Measurements from ENCODE around the gene TTLL11. TPM values are rescaled to one million over a fixed set of nuclear protein-coding genes. Genes with fewer than 3 reads are reported as not detected.

Gene TTLL11
- polyA plus RNA-seq, 4 donors, result 3.2 to 4.8 (median 3.9) TPM

DNA sequence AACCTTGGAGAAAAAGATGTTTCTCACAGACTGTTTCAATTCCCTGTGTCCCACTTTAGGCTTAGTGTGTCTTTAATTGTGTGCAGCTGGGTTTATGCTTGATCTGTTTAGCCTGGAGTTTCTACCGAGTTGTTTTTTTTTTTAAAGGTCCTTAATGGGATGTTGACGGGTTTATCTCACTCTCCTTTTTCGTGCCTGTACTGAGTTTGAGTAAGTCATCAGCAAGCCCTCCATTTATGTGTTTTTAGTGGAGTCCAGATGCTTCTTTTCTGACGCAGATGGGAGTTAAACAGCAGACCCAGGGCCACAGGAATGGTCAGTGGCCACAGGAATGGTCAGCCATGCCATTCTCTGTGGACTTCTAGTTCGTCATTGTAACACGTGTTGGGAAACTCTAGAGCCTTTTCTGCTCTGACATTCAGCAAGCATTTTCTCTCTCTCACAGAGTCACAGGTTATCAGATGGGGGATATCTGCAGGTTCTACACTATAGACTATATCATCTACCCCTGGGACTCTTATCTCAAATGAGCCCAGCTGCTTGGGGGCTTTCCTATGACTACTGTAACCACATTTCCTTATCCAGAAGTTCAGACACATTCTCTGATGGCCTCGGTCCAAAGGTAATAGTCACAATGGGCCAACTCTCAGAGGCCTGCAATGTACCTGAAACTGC, 190.5 kb downstream of the TTLL11 start:
- Histone ChIP-seq H3K4me3 (ENCODE audit: low read depth in 1 of 3, low read length in 3 of 3) (no peak overlapping the region), H3K9me3 (ENCODE audit: control insufficient read depth in 2 of 2, insufficient read depth in 1 of 2, low read depth in 1 of 2, low read length in 1 of 2) (peaks cover 0 to 9% of the 10 kb centered on the region in 2 donors), H3K27ac (ENCODE audit: low read depth in 1 of 3, low read length in 2 of 3) (peak overlapping the region in 1 of 3 donors; percentile 39), H3K4me1 (ENCODE audit: control insufficient read depth in 3 of 3, insufficient read depth in 2 of 3, low read depth in 1 of 3, low read length in 2 of 3) (peaks cover 0 to 5% (median 1%) of the 10 kb centered on the region in 3 donors), H3K36me3 (ENCODE audit: control insufficient read depth in 3 of 3, insufficient read depth in 2 of 3, low read depth in 1 of 3, low read length in 3 of 3) (no peaks in the 10 kb centered on the region), H3K27me3 (ENCODE audit: control insufficient read depth in 3 of 3, insufficient read depth in 3 of 3, low read length in 3 of 3) (no peaks in the 10 kb centered on the region)
- DNase-seq, result peak; percentile 44 to 66
- FAIRE-seq, result no peak
- WGBS, 3 donors, result 50 to 64% (median 56%) methylated on average over 7 of the region's 7 CpGs

DNA sequence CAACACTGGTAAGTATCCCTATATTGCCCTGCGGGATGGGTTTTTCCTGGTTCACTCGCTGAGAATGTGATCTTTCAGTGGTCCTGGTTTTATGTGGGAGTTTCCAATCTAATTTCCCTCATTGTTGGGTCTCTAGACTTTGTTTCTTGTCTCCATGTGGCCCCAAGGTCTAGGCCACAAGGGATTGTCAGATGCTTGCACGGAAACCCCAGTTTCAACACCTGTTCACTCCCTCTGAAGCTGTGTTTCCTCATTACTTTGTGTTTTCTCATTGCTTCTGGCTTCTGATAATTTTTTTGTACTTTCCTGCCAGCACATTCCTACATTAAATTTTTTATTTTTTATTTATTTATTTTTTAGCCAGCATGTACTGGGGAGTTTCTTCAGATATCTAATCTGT, 191.5 kb downstream of the TTLL11 start:
- H3K27ac ChIP-seq (ENCODE audit: low read depth in 1 of 3, low read length in 2 of 3), result no peak overlapping the region
- peaks cover 0 to 5% (median 1%) of the 10 kb centered on the region in 3 donors for H3K4me1 ChIP-seq (ENCODE audit: control insufficient read depth in 3 of 3, insufficient read depth in 2 of 3, low read depth in 1 of 3, low read length in 2 of 3)
- no peaks in the 10 kb centered on the region for H3K27me3 ChIP-seq (ENCODE audit: control insufficient read depth in 3 of 3, insufficient read depth in 3 of 3, low read length in 3 of 3)
- 79 to 93% (median 85%) methylated on average over 3 of the region's 3 CpGs for WGBS, 3 donors
- H3K4me3 ChIP-seq (ENCODE audit: low read depth in 1 of 3, low read length in 3 of 3), result no peak overlapping the region
- FAIRE-seq, result no peak
- H3K36me3 ChIP-seq (ENCODE audit: control insufficient read depth in 3 of 3, insufficient read depth in 2 of 3, low read depth in 1 of 3, low read length in 3 of 3), result no peaks in the 10 kb centered on the region
- DNase-seq, result no peak
- H3K9me3 ChIP-seq (ENCODE audit: control insufficient read depth in 2 of 2, insufficient read depth in 1 of 2, low read depth in 1 of 2, low read length in 1 of 2), result peaks cover 0 to 9% of the 10 kb centered on the region in 2 donors

DNA sequence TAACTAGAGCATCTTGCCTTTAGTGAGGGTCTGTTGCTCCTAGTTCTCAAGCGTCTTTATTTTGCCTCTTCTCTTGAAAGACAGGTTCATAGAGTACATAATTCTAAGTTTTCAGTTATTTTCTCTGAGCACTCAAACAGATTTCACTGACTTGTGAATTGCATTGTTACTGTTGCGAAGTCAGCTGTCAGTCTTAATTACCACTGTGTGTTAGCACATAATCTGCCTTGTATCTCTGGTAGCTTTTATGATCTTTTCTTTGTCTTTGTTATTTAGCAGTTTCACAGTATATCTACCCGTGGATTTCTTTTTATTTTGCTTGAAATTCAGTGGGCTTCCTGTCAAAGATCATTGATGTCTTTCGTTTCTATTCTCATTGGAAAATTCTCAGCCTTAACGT, 192.9 kb downstream of the TTLL11 start:
- H3K27ac ChIP-seq (ENCODE audit: low read depth in 1 of 3, low read length in 2 of 3), result no peak overlapping the region
- peaks cover 0 to 9% of the 10 kb centered on the region in 2 donors for H3K9me3 ChIP-seq (ENCODE audit: control insufficient read depth in 2 of 2, insufficient read depth in 1 of 2, low read depth in 1 of 2, low read length in 1 of 2)
- H3K27me3 ChIP-seq (ENCODE audit: control insufficient read depth in 3 of 3, insufficient read depth in 3 of 3, low read length in 3 of 3), result no peaks in the 10 kb centered on the region
- no peaks in the 10 kb centered on the region for H3K36me3 ChIP-seq (ENCODE audit: control insufficient read depth in 3 of 3, insufficient read depth in 2 of 3, low read depth in 1 of 3, low read length in 3 of 3)
- DNase-seq (no peak), FAIRE-seq (no peak)
- H3K4me1 ChIP-seq (ENCODE audit: control insufficient read depth in 3 of 3, insufficient read depth in 2 of 3, low read depth in 1 of 3, low read length in 2 of 3), result peaks cover 0 to 5% (median 1%) of the 10 kb centered on the region in 3 donors
- no peak overlapping the region for H3K4me3 ChIP-seq (ENCODE audit: low read depth in 1 of 3, low read length in 3 of 3)
- 83 to 85% (median 85%) methylated on average over 5 of the region's 5 CpGs for WGBS, 3 donors

DNA sequence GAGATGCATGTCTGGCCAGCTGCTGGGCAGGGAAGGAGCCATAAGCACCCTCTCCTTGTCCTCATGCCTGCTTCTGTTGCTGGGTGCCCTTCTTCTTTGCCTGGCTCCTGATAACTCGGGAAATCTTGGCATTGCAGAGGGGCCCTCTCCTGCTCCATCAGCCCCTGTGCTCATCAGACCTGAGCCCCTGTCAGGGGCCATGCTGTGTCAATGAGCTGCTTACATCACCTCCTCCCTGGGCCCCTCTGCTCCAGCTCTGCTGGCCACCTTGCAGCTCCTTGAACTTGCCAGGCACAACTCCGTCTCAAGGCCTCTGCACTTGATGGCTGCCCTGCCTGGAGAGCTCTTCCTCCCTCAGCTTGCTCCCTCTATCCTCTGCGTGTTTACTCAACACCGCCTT, 194.3 kb downstream of the TTLL11 start:
- no peaks in the 10 kb centered on the region for H3K36me3 ChIP-seq (ENCODE audit: control insufficient read depth in 3 of 3, insufficient read depth in 2 of 3, low read depth in 1 of 3, low read length in 3 of 3)
- peaks cover 0 to 5% (median 1%) of the 10 kb centered on the region in 3 donors for H3K4me1 ChIP-seq (ENCODE audit: control insufficient read depth in 3 of 3, insufficient read depth in 2 of 3, low read depth in 1 of 3, low read length in 2 of 3)
- H3K9me3 ChIP-seq (ENCODE audit: control insufficient read depth in 2 of 2, insufficient read depth in 1 of 2, low read depth in 1 of 2, low read length in 1 of 2), result peaks cover 0 to 9% of the 10 kb centered on the region in 2 donors
- FAIRE-seq, result no peak
- 83 to 96% (median 92%) methylated on average over 4 of the region's 4 CpGs for WGBS, 3 donors
- DNase-seq, result no peak
- H3K27ac ChIP-seq (ENCODE audit: low read depth in 1 of 3, low read length in 2 of 3), result no peak overlapping the region
- H3K27me3 ChIP-seq (ENCODE audit: control insufficient read depth in 3 of 3, insufficient read depth in 3 of 3, low read length in 3 of 3), result no peaks in the 10 kb centered on the region
- H3K4me3 ChIP-seq (ENCODE audit: low read depth in 1 of 3, low read length in 3 of 3), result no peak overlapping the region

DNA sequence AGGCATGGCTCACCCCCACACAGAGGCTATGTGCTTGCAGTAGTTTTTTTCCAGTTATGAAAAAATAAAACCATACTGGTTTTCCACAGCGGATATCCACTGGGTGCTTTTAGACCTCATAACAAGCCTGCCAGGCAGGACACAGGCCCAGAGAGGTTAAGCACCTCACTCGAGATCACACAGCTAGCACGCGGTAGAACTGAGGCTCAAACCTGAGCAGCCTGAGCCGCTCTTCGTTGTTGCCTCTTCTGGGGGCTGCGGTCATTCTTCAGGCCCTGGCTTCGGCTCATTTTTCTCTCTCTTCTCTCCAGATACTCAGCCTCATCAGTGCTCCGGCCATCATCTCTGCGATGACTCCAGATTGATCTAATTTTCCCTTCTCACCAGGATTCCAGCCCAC, 196.0 kb downstream of the TTLL11 start:
- Histone ChIP-seq H3K4me1 (ENCODE audit: control insufficient read depth in 3 of 3, insufficient read depth in 2 of 3, low read depth in 1 of 3, low read length in 2 of 3) (no peaks in the 10 kb centered on the region), H3K9me3 (ENCODE audit: control insufficient read depth in 2 of 2, insufficient read depth in 1 of 2, low read depth in 1 of 2, low read length in 1 of 2) (peaks cover 0 to 9% of the 10 kb centered on the region in 2 donors), H3K36me3 (ENCODE audit: control insufficient read depth in 3 of 3, insufficient read depth in 2 of 3, low read depth in 1 of 3, low read length in 3 of 3) (no peaks in the 10 kb centered on the region), H3K27me3 (ENCODE audit: control insufficient read depth in 3 of 3, insufficient read depth in 3 of 3, low read length in 3 of 3) (no peaks in the 10 kb centered on the region), H3K4me3 (ENCODE audit: low read depth in 1 of 3, low read length in 3 of 3) (no peak overlapping the region), H3K27ac (ENCODE audit: low read depth in 1 of 3, low read length in 2 of 3) (no peak overlapping the region)
- no peak for FAIRE-seq
- 93% methylated on average over 10 of the region's 10 CpGs for WGBS, 3 donors
- no peak for DNase-seq

DNA sequence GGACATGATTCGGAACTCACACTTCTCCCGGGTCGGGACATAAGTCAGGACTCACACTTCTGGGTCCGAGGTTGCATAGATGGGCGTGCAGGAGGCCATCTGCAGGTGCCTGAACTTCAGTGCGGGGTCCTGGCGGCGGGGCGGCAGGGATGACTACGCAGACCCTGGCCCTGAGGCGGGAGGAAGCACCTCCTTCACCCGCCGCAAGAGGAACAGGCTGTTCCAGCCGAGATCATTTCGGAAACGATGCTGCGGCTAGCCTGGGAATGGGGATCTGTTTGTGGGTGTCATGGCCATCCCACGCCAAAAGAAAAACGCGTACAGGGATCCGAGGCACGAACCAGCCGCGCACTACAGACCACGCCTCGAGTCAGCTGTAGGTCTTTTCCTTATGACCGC, 196.6 kb downstream of the TTLL11 start:
- FAIRE-seq (no peak), DNase-seq (no peak)
- 83 to 87% (median 86%) methylated on average over 27 of the region's 27 CpGs for WGBS, 3 donors
- H3K4me1 ChIP-seq (ENCODE audit: control insufficient read depth in 3 of 3, insufficient read depth in 2 of 3, low read depth in 1 of 3, low read length in 2 of 3), result no peaks in the 10 kb centered on the region
- no peaks in the 10 kb centered on the region for H3K27me3 ChIP-seq (ENCODE audit: control insufficient read depth in 3 of 3, insufficient read depth in 3 of 3, low read length in 3 of 3)
- H3K27ac ChIP-seq (ENCODE audit: low read depth in 1 of 3, low read length in 2 of 3), result no peak overlapping the region
- H3K9me3 ChIP-seq (ENCODE audit: control insufficient read depth in 2 of 2, insufficient read depth in 1 of 2, low read depth in 1 of 2, low read length in 1 of 2), result peaks cover 0 to 9% of the 10 kb centered on the region in 2 donors
- no peaks in the 10 kb centered on the region for H3K36me3 ChIP-seq (ENCODE audit: control insufficient read depth in 3 of 3, insufficient read depth in 2 of 3, low read depth in 1 of 3, low read length in 3 of 3)
- no peak overlapping the region for H3K4me3 ChIP-seq (ENCODE audit: low read depth in 1 of 3, low read length in 3 of 3)

DNA sequence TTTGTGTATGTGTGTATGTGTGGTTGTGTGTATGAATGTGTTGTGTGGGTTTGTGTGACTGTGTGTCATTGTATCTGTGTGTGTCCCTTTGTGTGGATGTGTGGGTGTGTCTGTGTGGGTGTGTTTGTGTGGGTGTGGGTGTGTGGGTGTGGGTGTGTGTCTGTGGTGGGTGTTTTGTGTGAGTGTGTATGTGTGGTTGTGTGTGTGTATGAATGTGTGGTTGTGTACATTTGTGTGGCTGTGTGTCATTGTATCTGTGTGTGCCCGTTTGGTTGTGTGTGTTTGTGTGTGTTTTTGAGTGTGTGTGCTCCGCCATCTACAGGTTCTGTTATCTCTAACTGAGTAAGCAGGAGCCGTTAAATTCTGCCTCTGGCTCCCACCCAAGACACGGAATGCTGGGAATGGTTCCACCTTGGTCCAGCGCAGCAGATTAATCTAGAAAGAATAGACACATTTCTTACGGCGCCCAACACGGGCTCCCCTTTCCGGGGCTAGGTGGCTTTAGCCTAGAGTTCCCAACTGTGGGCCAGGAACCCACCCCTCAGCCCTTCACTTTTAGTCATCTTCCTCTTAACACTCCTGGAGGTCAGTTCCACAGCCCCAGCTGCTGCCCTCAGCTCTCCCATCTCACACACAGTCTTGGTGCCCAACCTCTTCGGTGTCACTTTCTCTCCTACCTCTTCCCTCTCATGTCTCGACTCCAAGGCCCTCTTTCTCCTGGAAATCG, 197.1 kb downstream of the TTLL11 start:
- Histone ChIP-seq H3K27ac (ENCODE audit: low read depth in 1 of 3, low read length in 2 of 3) (no peak overlapping the region), H3K4me3 (ENCODE audit: low read depth in 1 of 3, low read length in 3 of 3) (no peak overlapping the region), H3K27me3 (ENCODE audit: control insufficient read depth in 3 of 3, insufficient read depth in 3 of 3, low read length in 3 of 3) (no peaks in the 10 kb centered on the region), H3K36me3 (ENCODE audit: control insufficient read depth in 3 of 3, insufficient read depth in 2 of 3, low read depth in 1 of 3, low read length in 3 of 3) (no peaks in the 10 kb centered on the region), H3K4me1 (ENCODE audit: control insufficient read depth in 3 of 3, insufficient read depth in 2 of 3, low read depth in 1 of 3, low read length in 2 of 3) (no peaks in the 10 kb centered on the region), H3K9me3 (ENCODE audit: control insufficient read depth in 2 of 2, insufficient read depth in 1 of 2, low read depth in 1 of 2, low read length in 1 of 2) (peaks cover 0 to 9% of the 10 kb centered on the region in 2 donors)
- DNase-seq (peak in 1 of 2 donors; percentile 27), FAIRE-seq (no peak)
- 25 to 55% (median 44%) methylated on average over 12 of the region's 12 CpGs for WGBS, 3 donors

DNA sequence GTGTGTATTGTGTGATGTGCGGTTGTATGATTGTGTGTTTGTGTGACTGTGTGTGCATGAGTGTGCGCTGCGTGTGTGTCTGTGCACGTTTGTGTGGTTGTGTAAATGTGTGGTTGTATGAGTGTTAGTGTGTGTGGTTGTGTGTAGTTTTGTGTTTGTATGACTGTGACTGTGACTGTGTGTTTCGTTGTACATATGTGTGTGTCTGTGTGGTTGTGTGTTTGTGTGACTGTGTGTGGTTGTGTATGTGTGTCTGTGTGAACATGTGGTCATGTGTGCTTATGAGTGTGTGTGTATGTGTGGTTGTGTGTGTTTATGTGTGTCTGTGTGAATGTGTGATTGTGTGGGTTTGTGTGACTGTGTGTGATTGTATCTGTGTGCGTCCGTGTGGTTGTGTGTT, 197.8 kb downstream of the TTLL11 start:
- H3K36me3 ChIP-seq (ENCODE audit: control insufficient read depth in 3 of 3, insufficient read depth in 2 of 3, low read depth in 1 of 3, low read length in 3 of 3), result no peaks in the 10 kb centered on the region
- H3K27ac ChIP-seq (ENCODE audit: low read depth in 1 of 3, low read length in 2 of 3), result no peak overlapping the region
- no peaks in the 10 kb centered on the region for H3K4me1 ChIP-seq (ENCODE audit: control insufficient read depth in 3 of 3, insufficient read depth in 2 of 3, low read depth in 1 of 3, low read length in 2 of 3)
- 69 to 78% (median 72%) methylated on average over 7 of the region's 7 CpGs for WGBS, 3 donors
- DNase-seq (no peak), FAIRE-seq (no peak)
- H3K4me3 ChIP-seq (ENCODE audit: low read depth in 1 of 3, low read length in 3 of 3), result no peak overlapping the region
- H3K27me3 ChIP-seq (ENCODE audit: control insufficient read depth in 3 of 3, insufficient read depth in 3 of 3, low read length in 3 of 3), result no peaks in the 10 kb centered on the region
- peaks cover 0 to 4% of the 10 kb centered on the region in 2 donors for H3K9me3 ChIP-seq (ENCODE audit: control insufficient read depth in 2 of 2, insufficient read depth in 1 of 2, low read depth in 1 of 2, low read length in 1 of 2)
